T-helper 22 cell (primary cell): ENCODE data around the gene FUZ.

Source experiments
- DNase-seq: peaks from one replicate; pipeline ENCODE4 v3.0.0-alpha.2; 2020; ENCODE audit warnings: low read depth

FUZ gene

GRCh38 chr19:49807058-49807903 lies 5.8 kb downstream of the FUZ start:
- no peak for DNase-seq

- DNase-seq = no peak
Observed at GRCh38 chr19:49806620-49806959, 6.5 kb downstream of the FUZ start.

GRCh38 chr19:49805822-49806619 lies 7.1 kb downstream of the FUZ start:
- DNase-seq = no peak

DNA sequence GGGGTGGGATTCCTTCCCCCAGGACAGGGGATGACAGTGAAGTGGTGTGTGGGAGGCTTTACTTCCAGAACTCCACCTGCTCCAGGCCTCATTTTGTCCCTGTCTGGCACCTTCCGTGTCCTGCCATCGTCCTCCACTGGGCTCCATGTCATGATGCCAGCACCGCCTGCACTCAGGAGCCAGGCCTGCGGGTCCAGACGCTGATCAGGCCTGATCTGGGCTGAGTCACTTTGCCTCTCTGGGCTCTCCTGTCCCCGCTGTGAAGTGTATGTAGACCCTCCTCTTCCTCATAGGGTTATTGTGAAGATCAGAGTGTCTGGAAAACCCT lies 9.6 kb downstream of the FUZ start:
- DNase-seq = no peak

- DNase-seq = no peak
Observed at GRCh38 chr19:49802836-49803528, 10.1 kb downstream of the FUZ start.

DNA sequence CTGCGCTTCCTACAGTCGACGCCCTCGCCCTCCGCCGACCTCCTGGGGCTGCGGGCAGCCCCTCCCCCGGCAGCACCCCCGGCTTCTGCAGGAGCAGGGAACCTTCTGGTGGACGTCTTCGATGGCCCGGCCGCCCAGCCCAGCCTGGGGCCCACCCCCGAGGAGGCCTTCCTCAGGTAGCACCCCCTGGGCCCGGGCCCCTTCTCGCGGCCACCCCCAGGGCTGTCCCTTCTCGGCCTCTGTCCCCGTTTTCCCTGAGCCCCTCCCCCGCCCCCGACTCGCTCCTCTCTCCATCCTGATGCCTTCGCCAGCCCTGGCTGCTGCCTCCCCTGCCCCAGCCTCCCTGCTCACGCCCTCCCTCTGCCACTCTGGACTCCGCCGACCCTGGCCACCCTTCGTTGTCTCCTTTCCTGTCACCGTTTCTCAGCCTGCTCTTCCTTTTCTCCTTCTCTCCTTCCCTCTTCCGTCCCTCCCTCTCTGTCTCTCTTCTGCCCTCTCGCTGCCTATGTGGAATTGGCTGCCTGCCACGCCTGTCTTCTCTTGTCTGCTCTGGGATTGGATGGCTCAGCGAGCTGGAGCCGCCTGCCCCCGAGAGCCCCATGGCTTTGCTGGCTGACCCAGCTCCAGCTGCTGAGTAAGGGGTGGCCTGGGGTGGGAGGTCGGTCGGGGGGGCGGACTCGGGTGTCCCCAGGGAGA lies 11.0 kb downstream of the FUZ start:
- DNase-seq = no peak

DNA sequence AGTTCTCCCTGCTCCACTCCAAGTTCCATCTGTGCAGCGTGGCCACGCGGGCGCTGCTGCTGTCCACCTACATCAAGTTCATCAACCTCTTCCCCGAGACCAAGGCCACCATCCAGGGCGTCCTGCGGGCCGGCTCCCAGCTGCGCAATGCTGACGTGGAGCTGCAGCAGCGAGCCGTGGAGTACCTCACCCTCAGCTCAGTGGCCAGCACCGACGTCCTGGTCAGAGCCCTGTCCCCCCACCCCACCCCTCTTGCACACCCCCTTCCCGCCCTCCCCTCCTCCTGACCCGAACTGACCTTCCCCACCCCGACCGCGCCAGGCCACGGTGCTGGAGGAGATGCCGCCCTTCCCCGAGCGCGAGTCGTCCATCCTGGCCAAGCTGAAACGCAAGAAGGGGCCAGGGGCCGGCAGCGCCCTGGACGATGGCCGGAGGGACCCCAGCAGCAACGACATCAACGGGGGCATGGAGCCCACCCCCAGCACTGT lies 11.6 kb downstream of the FUZ start:
- DNase-seq = no peak

- DNase-seq = no peak
Observed at GRCh38 chr19:49800771-49801170, 12.3 kb downstream of the FUZ start.

DNA sequence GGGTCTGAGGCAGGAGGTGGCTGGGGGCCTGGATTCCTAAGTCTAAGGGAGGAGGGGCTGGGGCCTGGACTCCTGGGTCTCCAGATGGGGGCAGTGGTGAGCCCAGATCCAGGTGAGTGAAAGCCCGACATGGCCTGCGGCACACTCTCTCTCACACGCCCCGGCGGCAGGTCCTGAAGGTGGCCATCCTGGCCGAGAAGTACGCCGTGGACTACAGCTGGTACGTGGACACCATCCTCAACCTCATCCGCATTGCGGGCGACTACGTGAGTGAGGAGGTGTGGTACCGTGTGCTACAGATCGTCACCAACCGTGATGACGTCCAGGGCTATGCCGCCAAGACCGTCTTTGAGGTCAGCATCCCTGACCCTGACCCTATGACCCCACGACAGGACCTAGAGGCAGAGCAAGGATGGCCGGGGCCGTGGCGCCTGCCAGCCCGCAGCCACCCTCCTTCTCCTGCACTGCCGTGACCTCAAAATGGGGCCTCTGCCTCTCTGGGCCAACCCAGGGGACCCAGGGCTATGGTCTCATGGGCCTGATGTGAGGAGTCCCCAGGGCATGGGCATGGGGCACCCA lies 13.2 kb downstream of the FUZ start:
- no peak for DNase-seq

- no peak for DNase-seq
Observed at GRCh38 chr19:49799271-49799797, 13.8 kb downstream of the FUZ start.

- DNase-seq = no peak
Observed at GRCh38 chr19:49798574-49798973, 14.5 kb downstream of the FUZ start.

GRCh38 chr19:49795615-49796014 lies 17.5 kb downstream of the FUZ start:
- DNase-seq = no peak

- DNase-seq = no peak
Observed at GRCh38 chr19:49793561-49793840, 19.6 kb downstream of the FUZ start.

DNA sequence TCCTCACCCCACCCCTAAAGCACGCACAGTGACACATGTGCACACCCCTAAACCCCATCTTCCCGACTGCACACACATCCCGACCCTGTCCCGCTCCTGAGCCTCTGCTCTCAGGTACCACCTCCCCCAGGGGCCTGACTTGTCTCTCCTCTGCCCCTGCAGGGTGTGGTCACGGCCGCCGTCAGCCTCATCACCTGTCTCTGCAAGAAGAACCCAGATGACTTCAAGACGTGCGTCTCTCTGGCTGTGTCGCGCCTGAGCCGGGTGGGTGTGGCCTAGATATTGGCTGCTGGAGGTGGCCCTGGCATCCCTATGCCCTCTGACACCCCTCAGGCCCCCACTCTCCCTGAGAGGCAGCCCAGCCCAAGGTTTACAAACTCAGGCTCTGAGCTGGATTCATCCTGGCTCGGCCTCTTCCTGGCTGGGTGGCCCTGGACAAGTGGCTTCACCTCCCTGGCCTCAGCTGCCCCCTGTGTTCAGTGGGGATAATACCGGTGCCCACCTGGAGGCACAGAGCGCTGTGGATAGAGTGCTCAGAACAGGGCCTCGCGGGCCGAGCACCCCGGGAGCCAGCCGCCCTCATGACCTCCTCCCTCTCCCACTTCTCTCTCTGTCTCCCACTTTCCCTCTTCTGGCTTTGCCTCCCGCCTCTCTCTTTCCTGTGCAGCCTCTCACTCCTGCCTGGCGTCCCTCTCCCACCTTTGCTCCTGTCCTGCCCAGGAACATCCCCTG lies 20.1 kb downstream of the FUZ start:
- DNase-seq = no peak

- no peak for DNase-seq
Observed at GRCh38 chr19:49791776-49792445, 21.2 kb downstream of the FUZ start.

- DNase-seq = no peak
Observed at GRCh38 chr19:49790866-49791265, 22.2 kb downstream of the FUZ start.

- DNase-seq = no peak
Observed at GRCh38 chr19:49788857-49789256, 24.2 kb downstream of the FUZ start.

DNA sequence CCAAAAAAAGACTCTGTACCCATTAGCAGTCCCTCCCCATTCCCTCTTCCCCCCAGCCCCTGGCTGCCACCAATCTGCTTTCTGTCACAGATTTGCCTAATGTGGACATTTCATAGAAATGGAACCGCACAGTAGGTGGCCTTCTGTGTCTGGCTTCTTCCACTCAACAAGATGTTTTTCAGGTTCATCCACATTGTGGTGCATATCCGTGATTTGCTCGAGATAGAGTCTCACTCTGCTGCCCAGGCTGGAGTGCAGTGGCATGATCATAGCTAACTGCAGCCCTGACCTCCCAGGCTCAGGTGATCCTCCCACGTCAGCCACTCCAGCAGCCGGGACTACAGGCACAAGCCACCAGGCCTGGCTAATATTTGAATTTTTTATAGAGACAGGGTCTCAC lies 25.3 kb downstream of the FUZ start:
- DNase-seq = no peak

DNA sequence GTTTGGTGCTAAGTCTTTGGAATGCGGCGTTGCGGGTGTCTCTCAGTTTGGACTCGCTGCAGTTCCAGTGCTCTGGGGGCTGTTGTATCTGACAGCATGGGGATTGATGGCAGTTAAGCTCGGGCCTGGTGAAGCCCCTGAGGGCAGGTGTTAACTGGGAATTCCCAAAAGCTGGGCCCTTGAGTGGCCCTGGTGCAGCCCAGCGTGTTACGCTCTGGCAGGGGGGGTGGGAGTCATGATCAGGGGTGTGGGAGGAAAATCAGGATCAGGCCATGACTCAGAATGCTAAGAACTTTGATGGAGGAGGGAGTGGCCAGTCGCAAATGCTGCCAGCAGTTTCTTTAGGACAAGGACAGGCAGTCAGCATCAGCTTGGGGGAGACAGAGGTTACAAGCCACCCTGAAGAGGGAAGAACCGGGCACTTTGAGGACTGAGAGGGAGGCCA lies 26.7 kb downstream of the FUZ start:
- DNase-seq = no peak

DNA sequence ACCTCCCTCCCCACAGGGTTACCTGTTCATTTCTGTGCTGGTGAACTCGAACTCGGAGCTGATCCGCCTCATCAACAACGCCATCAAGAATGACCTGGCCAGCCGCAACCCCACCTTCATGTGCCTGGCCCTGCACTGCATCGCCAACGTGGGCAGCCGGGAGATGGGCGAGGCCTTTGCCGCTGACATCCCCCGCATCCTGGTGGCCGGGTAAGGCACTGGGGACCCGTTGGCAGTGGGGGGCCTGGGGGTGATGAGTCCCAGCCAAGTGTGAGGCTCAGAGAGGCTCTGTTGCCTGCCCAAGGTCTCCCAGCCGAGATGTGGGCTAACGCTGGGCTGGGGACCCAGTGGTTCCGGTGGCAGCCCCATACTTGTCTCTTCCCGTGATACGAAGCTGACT lies 30.6 kb downstream of the FUZ start:
- DNase-seq = no peak

- DNase-seq = no peak
Observed at GRCh38 chr19:49781394-49781793, 31.7 kb downstream of the FUZ start.
